ENCODE measurements around the gene TUBGCP6. TPM values are rescaled to one million over a fixed set of nuclear protein-coding genes. Genes with fewer than 3 reads are reported as not detected.

TUBGCP6 gene
- total RNA-seq, 1 donor from 2014 or later = 26.3 TPM

DNA sequence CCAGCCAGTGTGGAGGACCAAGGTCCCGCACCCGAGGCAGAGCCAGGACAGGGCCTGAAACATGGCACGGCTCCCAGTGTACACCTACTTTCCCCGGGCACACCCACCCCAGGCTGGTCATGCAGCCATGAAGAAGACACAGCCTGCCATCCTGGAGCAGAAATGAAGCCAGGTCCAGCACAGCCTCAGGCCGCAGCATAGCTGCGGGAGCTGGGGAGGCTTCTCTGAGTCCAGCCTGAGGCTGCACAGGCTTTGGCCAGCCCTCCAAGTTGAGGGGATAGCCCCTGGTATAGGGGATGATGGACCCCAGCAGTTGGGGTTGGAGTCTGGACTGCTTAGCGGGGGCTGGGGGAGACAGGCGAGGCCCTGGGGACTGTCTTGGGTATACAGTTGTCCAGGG, 9.1 kb upstream of the TUBGCP6 start:
- FAIRE-seq (no peak), DNase-seq (ENCODE audit: low read depth) (no peak)
- no peaks in the 10 kb centered on the region for H3K27me3 ChIP-seq (ENCODE audit: insufficient read depth, low read length)
- H3K9me3 ChIP-seq (ENCODE audit: insufficient read depth, low read depth, low read length) = no peaks in the 10 kb centered on the region
- peaks cover 22% of the 10 kb centered on the region for H3K79me2 ChIP-seq (ENCODE audit: insufficient read depth, low read length)
- peaks cover 2% of the 10 kb centered on the region for H3K36me3 Mint-ChIP-seq (ENCODE audit: low read depth, unreplicated experiment)
- H2AFZ ChIP-seq (ENCODE audit: low read depth, low read length) = no peak overlapping the region
- H3K27ac ChIP-seq (ENCODE audit: low read depth, low read length) = no peak overlapping the region
- TF ChIP-seq, protein P1, sequence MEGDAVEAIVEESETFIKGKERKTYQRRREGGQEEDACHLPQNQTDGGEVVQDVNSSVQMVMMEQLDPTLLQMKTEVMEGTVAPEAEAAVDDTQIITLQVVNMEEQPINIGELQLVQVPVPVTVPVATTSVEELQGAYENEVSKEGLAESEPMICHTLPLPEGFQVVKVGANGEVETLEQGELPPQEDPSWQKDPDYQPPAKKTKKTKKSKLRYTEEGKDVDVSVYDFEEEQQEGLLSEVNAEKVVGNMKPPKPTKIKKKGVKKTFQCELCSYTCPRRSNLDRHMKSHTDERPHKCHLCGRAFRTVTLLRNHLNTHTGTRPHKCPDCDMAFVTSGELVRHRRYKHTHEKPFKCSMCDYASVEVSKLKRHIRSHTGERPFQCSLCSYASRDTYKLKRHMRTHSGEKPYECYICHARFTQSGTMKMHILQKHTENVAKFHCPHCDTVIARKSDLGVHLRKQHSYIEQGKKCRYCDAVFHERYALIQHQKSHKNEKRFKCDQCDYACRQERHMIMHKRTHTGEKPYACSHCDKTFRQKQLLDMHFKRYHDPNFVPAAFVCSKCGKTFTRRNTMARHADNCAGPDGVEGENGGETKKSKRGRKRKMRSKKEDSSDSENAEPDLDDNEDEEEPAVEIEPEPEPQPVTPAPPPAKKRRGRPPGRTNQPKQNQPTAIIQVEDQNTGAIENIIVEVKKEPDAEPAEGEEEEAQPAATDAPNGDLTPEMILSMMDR (IDR thresholded peaks at IDR 0.05; ENCODE audit: insufficient read depth, low read depth, low read length) = no peak
- TF ChIP-seq EZH2 (IDR thresholded peaks at IDR 0.05; ENCODE audit: insufficient read depth, low read length) = no peak
- H3K4me1 Mint-ChIP-seq (ENCODE audit: low read depth, unreplicated experiment) = peaks cover 7% of the 10 kb centered on the region
- no peak overlapping the region for H3K4me2 ChIP-seq (ENCODE audit: low read length)
- H3K36me3 ChIP-seq (ENCODE audit: insufficient read depth, low read length) = no peaks in the 10 kb centered on the region
- no peaks in the 10 kb centered on the region for H3K27me3 Mint-ChIP-seq (ENCODE audit: low read depth, unreplicated experiment)
- no peak overlapping the region for H3K4me3 ChIP-seq (ENCODE audit: insufficient read depth, low read depth, low read length)
- no peak overlapping the region for H3K4me3 Mint-ChIP-seq (ENCODE audit: unreplicated experiment)
- peaks cover 10% of the 10 kb centered on the region for H3K4me1 ChIP-seq (ENCODE audit: insufficient read depth, low read length)
- no peak overlapping the region for H3K9ac ChIP-seq (ENCODE audit: low read length)
- H4K20me1 ChIP-seq (ENCODE audit: insufficient read depth, low read length) = peaks cover 44% of the 10 kb centered on the region
- no peaks in the 10 kb centered on the region for H3K9me3 Mint-ChIP-seq (ENCODE audit: unreplicated experiment)
- no peak overlapping the region for H3K27ac Mint-ChIP-seq (ENCODE audit: unreplicated experiment)

GRCh38 chr22:50253046-50253915, 8.5 kb upstream of the TUBGCP6 start:
- H3K27ac Mint-ChIP-seq (ENCODE audit: unreplicated experiment) = no peak overlapping the region
- H3K9me3 ChIP-seq (ENCODE audit: insufficient read depth, low read depth, low read length) = no peaks in the 10 kb centered on the region
- H3K4me1 ChIP-seq (ENCODE audit: insufficient read depth, low read length) = peaks cover 10% of the 10 kb centered on the region
- H3K36me3 Mint-ChIP-seq (ENCODE audit: low read depth, unreplicated experiment) = peaks cover 2% of the 10 kb centered on the region
- FAIRE-seq (no peak), DNase-seq (ENCODE audit: low read depth) (no peak)
- H3K4me3 ChIP-seq (ENCODE audit: insufficient read depth, low read depth, low read length) = no peak overlapping the region
- no peak overlapping the region for H3K9ac ChIP-seq (ENCODE audit: low read length)
- H3K27me3 Mint-ChIP-seq (ENCODE audit: low read depth, unreplicated experiment) = no peaks in the 10 kb centered on the region
- peaks cover 16% of the 10 kb centered on the region for H3K79me2 ChIP-seq (ENCODE audit: insufficient read depth, low read length)
- no peak overlapping the region for H3K27ac ChIP-seq (ENCODE audit: low read depth, low read length)
- H3K4me1 Mint-ChIP-seq (ENCODE audit: low read depth, unreplicated experiment) = peaks cover 2% of the 10 kb centered on the region
- H3K4me2 ChIP-seq (ENCODE audit: low read length) = no peak overlapping the region
- TF ChIP-seq, protein P1 (IDR thresholded peaks at IDR 0.05; ENCODE audit: insufficient read depth, low read depth, low read length) = no peak
- no peak for TF ChIP-seq EZH2 (IDR thresholded peaks at IDR 0.05; ENCODE audit: insufficient read depth, low read length)
- H4K20me1 ChIP-seq (ENCODE audit: insufficient read depth, low read length) = peaks cover 41% of the 10 kb centered on the region
- H3K36me3 ChIP-seq (ENCODE audit: insufficient read depth, low read length) = no peaks in the 10 kb centered on the region
- no peaks in the 10 kb centered on the region for H3K9me3 Mint-ChIP-seq (ENCODE audit: unreplicated experiment)
- no peaks in the 10 kb centered on the region for H3K27me3 ChIP-seq (ENCODE audit: insufficient read depth, low read length)
- H3K4me3 Mint-ChIP-seq (ENCODE audit: unreplicated experiment) = peak overlapping the region; percentile 27
- H2AFZ ChIP-seq (ENCODE audit: low read depth, low read length) = no peak overlapping the region
